Endodermal cell (in vitro differentiated cells): Measurements from ENCODE around the gene ADCY3. TPM values are rescaled to one million over a fixed set of nuclear protein-coding genes. Genes with fewer than 3 reads are reported as not detected.

Experiments used
- DNase-seq: peaks from one replicate; pipeline ENCODE4 v3.0.0-alpha.2; 2017
- H3K27ac ChIP-seq: 2 replicates; pipeline ENCODE4 v1.5.1; 2013; ENCODE audit warnings: mild to moderate bottlenecking, low read depth, low read length, moderate library complexity
- H3K27me3 ChIP-seq: 2 replicates; pipeline ENCODE4 v1.6.1; 2013; ENCODE audit warnings: mild to moderate bottlenecking, low read length, moderate library complexity; ENCODE audit not compliant: insufficient read depth, control insufficient read depth, poor library complexity, severe bottlenecking
- H3K36me3 ChIP-seq: 2 replicates; pipeline ENCODE4 v1.7.0; 2013; ENCODE audit warnings: mild to moderate bottlenecking, low read length, moderate library complexity; ENCODE audit not compliant: control insufficient read depth, insufficient read depth
- H3K4me1 ChIP-seq: one replicate; pipeline ENCODE4 v1.7.0; 2013; ENCODE audit warnings: low read length; ENCODE audit not compliant: control insufficient read depth, insufficient read depth
- H3K4me3 ChIP-seq: 2 replicates; pipeline ENCODE4 v1.5.1; 2013; ENCODE audit warnings: mild to moderate bottlenecking, low read length, moderate library complexity
- H3K9ac ChIP-seq: 2 replicates; pipeline ENCODE4 v1.6.1; 2013; ENCODE audit warnings: mild to moderate bottlenecking, low read length, moderate library complexity; ENCODE audit not compliant: poor library complexity, severe bottlenecking; ENCODE audit errors: extremely low read depth
- H3K9me3 ChIP-seq: 2 replicates; pipeline ENCODE4 v1.6.1; 2013; ENCODE audit warnings: mild to moderate bottlenecking, low read length, moderate library complexity; ENCODE audit not compliant: control insufficient read depth
- H3K27ac Mint-ChIP-seq: 2 replicates; pipeline ENCODE4 v1.8.0; 2020; ENCODE audit warnings: mixed read lengths
- H3K27me3 Mint-ChIP-seq: 2 replicates; pipeline ENCODE4 v1.8.0; 2021; ENCODE audit warnings: mild to moderate bottlenecking, mixed read lengths; ENCODE audit not compliant: insufficient read depth
- H3K36me3 Mint-ChIP-seq: 2 replicates; pipeline ENCODE4 v1.8.0; 2020; ENCODE audit warnings: low read depth, mixed read lengths
- H3K4me1 Mint-ChIP-seq: 2 replicates; pipeline ENCODE4 v1.8.0; 2020; ENCODE audit warnings: mixed read lengths
- H3K4me3 Mint-ChIP-seq: 2 replicates; pipeline ENCODE4 v1.8.0; 2020; ENCODE audit warnings: mild to moderate bottlenecking, moderate library complexity, mixed read lengths
- H3K9me3 Mint-ChIP-seq: 2 replicates; pipeline ENCODE4 v1.8.0; 2020; ENCODE audit warnings: mild to moderate bottlenecking, mixed read lengths
- whole genome bisulfite sequencing, 2 experiments: methylation state at CpG; one replicate each; pipeline versions ENCODE4 v1.1.5 to v1.1.7; 2013; ENCODE audit warnings: missing lambda C conversion rate in 2 of 2, mixed read lengths in 1 of 2; ENCODE audit not compliant: insufficient coverage in 1 of 2, insufficient read length in 1 of 2; 5-methylcytosine and 5-hydroxymethylcytosine counted together
- total RNA-seq, 2 donors: library from RNA; stranded (reverse); fragmentation: NEBNext Ultra II Directional in 1 of 2; extraction: Animal tissue kit (Norgen Biotek cat#: 25700) in 1 of 2; gene quantifications; 2 replicates in 1 of 2; 3 replicates in 1 of 2; pipeline ENCODE4 v1.2.1, GENCODE V29; 2021
- TF ChIP-seq, protein P1 (sequence below): fragments of 200-600 bp; sonication (generic); conservative IDR thresholded peaks from 2 replicates; pipeline ENCODE4 v1.5.0; 2021; ENCODE audit warnings: antibody characterized with exemption, mild to moderate bottlenecking

The ADCY3 gene
- total RNA-seq, 2 donors from 2014 or later, result 29.8 to 41.2 TPM

DNA sequence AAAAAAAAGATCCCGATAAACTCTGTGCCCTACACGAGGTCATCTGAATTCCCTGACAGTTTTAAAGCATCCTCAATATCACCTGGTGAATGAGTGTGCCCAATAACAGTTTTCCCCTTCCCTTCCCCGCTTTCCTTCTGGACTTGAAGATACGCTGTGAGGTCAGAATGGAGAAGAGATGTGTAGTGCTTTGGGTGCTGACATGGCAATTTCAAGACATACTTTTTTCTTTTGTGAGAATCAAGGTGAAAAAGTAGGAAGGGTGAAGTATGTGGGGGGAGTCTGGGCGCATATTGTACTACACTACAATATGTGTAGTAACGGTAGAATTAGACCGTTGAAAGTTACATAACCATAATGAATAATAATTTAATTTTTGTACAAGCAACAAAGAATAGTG, 30.1 kb upstream of the ADCY3 start:
- Mint-ChIP-seq H3K27me3 (no peaks in the 10 kb centered on the region), H3K4me3 (no peak overlapping the region), H3K27ac (no peak overlapping the region), H3K4me1 (no peaks in the 10 kb centered on the region), H3K9me3 (peaks cover 4% of the 10 kb centered on the region), H3K36me3 (peaks cover 44% of the 10 kb centered on the region)
- H3K4me1 ChIP-seq, result no peaks in the 10 kb centered on the region
- no peak for DNase-seq
- no peak overlapping the region for H3K9ac ChIP-seq
- H3K9me3 ChIP-seq, result peaks cover 4% of the 10 kb centered on the region
- no peaks in the 10 kb centered on the region for H3K27me3 ChIP-seq
- TF ChIP-seq, protein P1, sequence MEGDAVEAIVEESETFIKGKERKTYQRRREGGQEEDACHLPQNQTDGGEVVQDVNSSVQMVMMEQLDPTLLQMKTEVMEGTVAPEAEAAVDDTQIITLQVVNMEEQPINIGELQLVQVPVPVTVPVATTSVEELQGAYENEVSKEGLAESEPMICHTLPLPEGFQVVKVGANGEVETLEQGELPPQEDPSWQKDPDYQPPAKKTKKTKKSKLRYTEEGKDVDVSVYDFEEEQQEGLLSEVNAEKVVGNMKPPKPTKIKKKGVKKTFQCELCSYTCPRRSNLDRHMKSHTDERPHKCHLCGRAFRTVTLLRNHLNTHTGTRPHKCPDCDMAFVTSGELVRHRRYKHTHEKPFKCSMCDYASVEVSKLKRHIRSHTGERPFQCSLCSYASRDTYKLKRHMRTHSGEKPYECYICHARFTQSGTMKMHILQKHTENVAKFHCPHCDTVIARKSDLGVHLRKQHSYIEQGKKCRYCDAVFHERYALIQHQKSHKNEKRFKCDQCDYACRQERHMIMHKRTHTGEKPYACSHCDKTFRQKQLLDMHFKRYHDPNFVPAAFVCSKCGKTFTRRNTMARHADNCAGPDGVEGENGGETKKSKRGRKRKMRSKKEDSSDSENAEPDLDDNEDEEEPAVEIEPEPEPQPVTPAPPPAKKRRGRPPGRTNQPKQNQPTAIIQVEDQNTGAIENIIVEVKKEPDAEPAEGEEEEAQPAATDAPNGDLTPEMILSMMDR, result no peak
- WGBS, 2 experiments, result 88% methylated on average over 4 of the region's 7 CpGs; no CpG with 5 or more reads in 1 of the 2 experiments
- H3K4me3 ChIP-seq, result no peak overlapping the region
- no peak overlapping the region for H3K27ac ChIP-seq
- H3K36me3 ChIP-seq, result peaks cover 27% of the 10 kb centered on the region

DNA sequence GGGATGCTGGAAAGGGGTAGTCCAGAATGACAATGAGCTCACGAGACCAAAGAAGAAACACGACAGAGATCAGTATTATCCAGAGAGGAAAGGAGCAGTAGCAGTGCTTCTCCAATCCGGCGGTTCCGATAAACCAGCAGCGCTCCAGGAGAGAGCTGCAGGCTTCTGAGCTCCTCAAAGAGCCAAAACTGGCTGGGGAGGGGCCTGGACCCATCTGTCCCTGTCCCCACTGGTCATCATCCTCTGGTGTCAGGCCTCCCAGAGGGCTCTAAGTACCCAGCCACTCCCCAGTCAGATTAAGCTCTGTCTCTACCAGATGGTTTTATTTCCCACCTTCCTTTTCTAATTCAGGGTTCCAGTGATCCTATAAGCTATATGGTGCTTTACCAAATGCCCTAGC, 28.5 kb upstream of the ADCY3 start:
- Histone ChIP-seq H3K27me3 (no peaks in the 10 kb centered on the region), H3K4me3 (no peak overlapping the region), H3K27ac (no peak overlapping the region), H3K9ac (no peak overlapping the region), H3K36me3 (peaks cover 23% of the 10 kb centered on the region), H3K9me3 (no peaks in the 10 kb centered on the region), H3K4me1 (no peaks in the 10 kb centered on the region)
- H3K27ac Mint-ChIP-seq, result no peak overlapping the region
- H3K27me3 Mint-ChIP-seq, result no peaks in the 10 kb centered on the region
- H3K4me1 Mint-ChIP-seq, result no peaks in the 10 kb centered on the region
- TF ChIP-seq, protein P1, result no peak
- H3K36me3 Mint-ChIP-seq, result peaks cover 29% of the 10 kb centered on the region
- no peak overlapping the region for H3K4me3 Mint-ChIP-seq
- DNase-seq, result no peak
- WGBS, 2 experiments, result 92 to 98% methylated on average over 6 of the region's 6 CpGs
- no peaks in the 10 kb centered on the region for H3K9me3 Mint-ChIP-seq

DNA sequence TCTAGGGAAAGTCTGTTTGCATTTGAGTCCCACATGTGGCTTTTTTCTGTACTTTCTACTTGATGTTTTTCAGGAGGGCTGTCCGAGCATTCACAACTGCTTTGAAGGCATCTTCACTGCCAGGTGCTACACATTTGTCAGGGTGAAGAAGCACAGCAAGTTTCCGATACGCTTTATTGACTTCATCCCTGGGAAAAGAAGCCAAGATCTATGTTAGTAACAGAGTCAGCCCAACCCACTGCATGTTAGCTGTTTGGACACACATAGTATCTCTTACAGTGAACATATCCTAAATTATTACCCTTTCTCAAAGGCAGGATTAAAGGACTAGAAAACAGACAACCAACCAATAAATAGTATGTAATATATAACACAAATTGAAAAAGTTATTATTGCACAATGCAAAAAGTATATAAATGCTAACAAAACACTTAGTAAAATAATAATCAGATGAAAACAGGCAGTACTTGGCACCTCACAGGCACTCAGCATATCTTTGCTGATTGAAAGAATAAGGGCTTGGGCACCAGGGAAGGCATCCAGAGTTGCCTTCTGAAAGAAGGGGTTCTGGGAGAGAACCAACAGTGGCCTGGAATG, 27.6 kb upstream of the ADCY3 start:
- TF ChIP-seq, protein P1, result no peak
- Histone ChIP-seq H3K4me3 (no peak overlapping the region), H3K4me1 (no peaks in the 10 kb centered on the region), H3K27me3 (no peaks in the 10 kb centered on the region), H3K9ac (no peak overlapping the region), H3K36me3 (peaks cover 23% of the 10 kb centered on the region), H3K27ac (no peak overlapping the region), H3K9me3 (no peaks in the 10 kb centered on the region)
- no peak for DNase-seq
- H3K4me3 Mint-ChIP-seq, result no peak overlapping the region
- H3K36me3 Mint-ChIP-seq, result peaks cover 24% of the 10 kb centered on the region
- no peaks in the 10 kb centered on the region for H3K4me1 Mint-ChIP-seq
- no peaks in the 10 kb centered on the region for H3K9me3 Mint-ChIP-seq
- no peaks in the 10 kb centered on the region for H3K27me3 Mint-ChIP-seq
- 94 to 97% methylated on average over 3 of the region's 3 CpGs for WGBS, 2 experiments
- no peak overlapping the region for H3K27ac Mint-ChIP-seq
